ENCODE measurements around the gene AUH.

Gene AUH

DNA sequence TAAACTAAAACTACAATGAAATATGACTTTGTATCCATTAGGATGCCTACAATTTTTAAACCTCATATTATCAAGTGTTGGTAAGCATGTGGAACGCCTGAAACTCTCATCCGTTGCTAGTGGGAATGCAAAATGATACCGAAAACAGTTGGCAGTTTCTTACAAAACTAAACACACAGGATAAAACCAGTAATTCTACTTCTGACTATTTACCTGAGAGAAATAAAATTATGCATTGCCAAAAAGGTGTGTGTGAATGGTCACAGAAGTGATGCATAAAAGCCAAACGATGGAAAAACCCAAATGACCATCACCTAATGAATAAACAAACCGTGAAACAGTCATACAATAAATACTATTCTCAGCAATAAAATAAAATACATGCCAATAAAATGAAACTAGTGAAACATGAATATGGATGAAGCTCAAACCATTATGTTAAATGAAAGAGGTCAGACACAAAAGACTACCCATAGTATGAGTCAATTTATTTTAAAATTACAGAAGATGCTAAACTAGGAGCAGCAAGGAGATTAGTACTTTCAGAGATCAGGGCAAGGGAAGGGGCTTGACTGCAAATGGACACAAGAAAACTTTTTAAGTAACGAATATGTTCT lies 13.4 kb downstream of the AUH start:
- no peak overlapping the region for H3K4me3 ChIP-seq (ENCODE audit: low read depth, low read length)
- no peak for DNase-seq (ENCODE audit: low read depth)
- TF ChIP-seq, protein P1, sequence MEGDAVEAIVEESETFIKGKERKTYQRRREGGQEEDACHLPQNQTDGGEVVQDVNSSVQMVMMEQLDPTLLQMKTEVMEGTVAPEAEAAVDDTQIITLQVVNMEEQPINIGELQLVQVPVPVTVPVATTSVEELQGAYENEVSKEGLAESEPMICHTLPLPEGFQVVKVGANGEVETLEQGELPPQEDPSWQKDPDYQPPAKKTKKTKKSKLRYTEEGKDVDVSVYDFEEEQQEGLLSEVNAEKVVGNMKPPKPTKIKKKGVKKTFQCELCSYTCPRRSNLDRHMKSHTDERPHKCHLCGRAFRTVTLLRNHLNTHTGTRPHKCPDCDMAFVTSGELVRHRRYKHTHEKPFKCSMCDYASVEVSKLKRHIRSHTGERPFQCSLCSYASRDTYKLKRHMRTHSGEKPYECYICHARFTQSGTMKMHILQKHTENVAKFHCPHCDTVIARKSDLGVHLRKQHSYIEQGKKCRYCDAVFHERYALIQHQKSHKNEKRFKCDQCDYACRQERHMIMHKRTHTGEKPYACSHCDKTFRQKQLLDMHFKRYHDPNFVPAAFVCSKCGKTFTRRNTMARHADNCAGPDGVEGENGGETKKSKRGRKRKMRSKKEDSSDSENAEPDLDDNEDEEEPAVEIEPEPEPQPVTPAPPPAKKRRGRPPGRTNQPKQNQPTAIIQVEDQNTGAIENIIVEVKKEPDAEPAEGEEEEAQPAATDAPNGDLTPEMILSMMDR (IDR thresholded peaks at IDR 0.05; ENCODE audit: low read depth, low read length, missing control alignments), result no peak

GRCh38 chr9:91347377-91347776 lies 14.3 kb downstream of the AUH start:
- TF ChIP-seq, protein P1 (IDR thresholded peaks at IDR 0.05; ENCODE audit: low read depth, low read length, missing control alignments), result no peak
- no peak overlapping the region for H3K4me3 ChIP-seq (ENCODE audit: low read depth, low read length)
- DNase-seq (ENCODE audit: low read depth), result no peak

- DNase-seq (ENCODE audit: low read depth), result no peak
- H3K4me3 ChIP-seq (ENCODE audit: low read depth, low read length), result no peak overlapping the region
- TF ChIP-seq, protein P1 (IDR thresholded peaks at IDR 0.05; ENCODE audit: low read depth, low read length, missing control alignments), result no peak
Observed at GRCh38 chr9:91346644-91347043, 15.1 kb downstream of the AUH start.

- no peak overlapping the region for H3K4me3 ChIP-seq (ENCODE audit: low read depth, low read length)
- no peak for DNase-seq (ENCODE audit: low read depth)
- TF ChIP-seq, protein P1 (IDR thresholded peaks at IDR 0.05; ENCODE audit: low read depth, low read length, missing control alignments), result no peak
Observed at GRCh38 chr9:91345978-91346377, 15.7 kb downstream of the AUH start.

DNA sequence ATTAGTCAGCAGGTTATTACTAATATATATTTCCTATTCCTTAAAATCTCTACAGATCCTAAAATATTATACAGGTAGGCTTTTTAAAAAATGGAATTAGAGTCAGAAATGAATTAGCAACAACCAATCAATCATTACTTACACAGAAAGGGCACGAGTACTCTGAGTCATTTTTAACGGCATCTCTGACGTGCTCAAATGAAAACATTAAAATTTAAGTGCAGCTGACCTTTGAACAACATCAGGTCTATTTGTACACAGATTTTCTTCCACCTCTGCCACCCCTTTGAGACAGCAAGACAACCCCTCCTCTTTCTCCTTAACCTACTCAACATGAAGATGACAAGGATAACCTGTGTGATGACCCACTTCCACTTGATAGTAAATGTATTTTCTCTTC lies 19.1 kb downstream of the AUH start:
- no peak for DNase-seq (ENCODE audit: low read depth)
- TF ChIP-seq, protein P1 (IDR thresholded peaks at IDR 0.05; ENCODE audit: low read depth, low read length, missing control alignments), result no peak

DNA sequence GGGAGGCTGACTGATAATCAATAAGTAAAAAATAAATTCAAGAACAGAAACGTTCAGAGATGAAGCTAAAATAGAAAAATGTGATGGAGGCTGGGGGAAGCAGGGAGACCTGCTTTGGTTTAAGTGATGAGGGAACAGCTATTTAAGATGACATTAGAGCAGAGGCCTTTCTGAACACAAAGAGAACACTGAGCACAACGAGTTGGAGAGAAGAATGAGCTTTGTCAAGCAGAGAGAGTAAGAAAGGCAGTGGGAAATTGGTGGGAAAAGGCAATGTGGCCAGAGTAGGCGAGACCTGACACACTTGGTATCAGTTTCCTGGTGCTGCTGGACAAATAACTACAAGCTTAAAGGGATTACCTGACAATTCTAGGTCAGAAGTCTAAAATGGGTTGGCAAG lies 20.0 kb downstream of the AUH start:
- no peak for DNase-seq (ENCODE audit: low read depth)
- TF ChIP-seq, protein P1 (IDR thresholded peaks at IDR 0.05; ENCODE audit: low read depth, low read length, missing control alignments), result no peak
- H3K4me3 ChIP-seq (ENCODE audit: low read depth, low read length), result no peak overlapping the region

More for the DNA sequence above, 19.1 kb downstream of the AUH start:
- no peak overlapping the region for H3K4me3 ChIP-seq (ENCODE audit: low read depth, low read length)

- no peak overlapping the region for H3K4me3 ChIP-seq (ENCODE audit: low read depth, low read length)
- TF ChIP-seq, protein P1 (IDR thresholded peaks at IDR 0.05; ENCODE audit: low read depth, low read length, missing control alignments), result no peak
- no peak for DNase-seq (ENCODE audit: low read depth)
Observed at GRCh38 chr9:91341258-91341746, 20.4 kb downstream of the AUH start.

All from GM12864 (cell line).